ENCODE data around the gene ETV5.

DNA sequence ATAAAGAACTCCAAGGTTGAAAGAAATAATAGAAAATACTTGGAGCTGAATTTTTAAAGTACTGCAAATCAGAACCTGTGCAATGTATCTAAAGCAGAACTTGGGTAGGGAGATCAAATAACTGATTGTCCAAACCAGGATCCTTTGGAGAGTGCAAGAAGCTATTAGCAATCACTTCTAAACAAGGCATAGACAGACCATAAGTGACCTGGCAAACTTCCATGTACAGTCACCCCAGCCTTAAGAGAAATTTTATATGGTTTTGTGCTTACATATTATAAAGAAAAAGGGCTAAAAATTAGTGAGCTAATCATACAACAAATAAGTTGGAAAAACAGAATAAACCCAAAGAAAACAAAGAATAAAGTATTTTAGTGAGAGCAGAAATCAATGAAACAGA is 35.2 kb downstream of the ETV5 start:
- TF ChIP-seq YY1 (IDR thresholded peaks at IDR 0.05) (no peak), TAF1 (conservative IDR thresholded peaks at IDR 0.05) (no peak), EGR1 (IDR thresholded peaks at IDR 0.05; ENCODE audit: low read depth in 2 of 2) (no peak), CTCF (IDR thresholded peaks at IDR 0.05; ENCODE audit: low read depth, low read length, missing input control) (no peak), RAD21 (IDR thresholded peaks at IDR 0.05) (no peak), ZBTB33 (IDR thresholded peaks at IDR 0.05) (no peak), FOXA1 (IDR thresholded peaks at IDR 0.05) (no peak), ATF3 (IDR thresholded peaks at IDR 0.05) (no peak), GABPA (IDR thresholded peaks at IDR 0.05 in 1 of 2, conservative IDR thresholded peaks at IDR 0.05 in 1 of 2) (no peak), RXRA (IDR thresholded peaks at IDR 0.05) (no peak)
- TF ChIP-seq, protein P1, sequence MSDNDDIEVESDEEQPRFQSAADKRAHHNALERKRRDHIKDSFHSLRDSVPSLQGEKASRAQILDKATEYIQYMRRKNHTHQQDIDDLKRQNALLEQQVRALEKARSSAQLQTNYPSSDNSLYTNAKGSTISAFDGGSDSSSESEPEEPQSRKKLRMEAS (IDR thresholded peaks at IDR 0.05) = no peak
